ENCODE results near the gene GDPD4.

GDPD4 gene

GRCh38 chr11:77196961-77197360 is 104.5 kb downstream of the GDPD4 start:
- no peak for TF ChIP-seq CTCF (IDR thresholded peaks at IDR 0.05; ENCODE audit: poor library complexity, severe bottlenecking)
- Histone ChIP-seq H3K9me3 (ENCODE audit: severe bottlenecking) (no peaks in the 10 kb centered on the region), H3K4me1 (ENCODE audit: insufficient read depth, poor library complexity, severe bottlenecking) (no peaks in the 10 kb centered on the region), H3K27me3 (ENCODE audit: insufficient read depth, poor library complexity, severe bottlenecking) (no peaks in the 10 kb centered on the region), H3K4me3 (ENCODE audit: severe bottlenecking) (no peak overlapping the region), H3K27ac (ENCODE audit: poor library complexity, severe bottlenecking) (no peak overlapping the region), H3K36me3 (ENCODE audit: low read depth) (no peaks in the 10 kb centered on the region)
- peak; percentile 37 for DNase-seq (ENCODE audit: low spot score)
- no peak for ATAC-seq (ENCODE audit: low read depth)

DNA sequence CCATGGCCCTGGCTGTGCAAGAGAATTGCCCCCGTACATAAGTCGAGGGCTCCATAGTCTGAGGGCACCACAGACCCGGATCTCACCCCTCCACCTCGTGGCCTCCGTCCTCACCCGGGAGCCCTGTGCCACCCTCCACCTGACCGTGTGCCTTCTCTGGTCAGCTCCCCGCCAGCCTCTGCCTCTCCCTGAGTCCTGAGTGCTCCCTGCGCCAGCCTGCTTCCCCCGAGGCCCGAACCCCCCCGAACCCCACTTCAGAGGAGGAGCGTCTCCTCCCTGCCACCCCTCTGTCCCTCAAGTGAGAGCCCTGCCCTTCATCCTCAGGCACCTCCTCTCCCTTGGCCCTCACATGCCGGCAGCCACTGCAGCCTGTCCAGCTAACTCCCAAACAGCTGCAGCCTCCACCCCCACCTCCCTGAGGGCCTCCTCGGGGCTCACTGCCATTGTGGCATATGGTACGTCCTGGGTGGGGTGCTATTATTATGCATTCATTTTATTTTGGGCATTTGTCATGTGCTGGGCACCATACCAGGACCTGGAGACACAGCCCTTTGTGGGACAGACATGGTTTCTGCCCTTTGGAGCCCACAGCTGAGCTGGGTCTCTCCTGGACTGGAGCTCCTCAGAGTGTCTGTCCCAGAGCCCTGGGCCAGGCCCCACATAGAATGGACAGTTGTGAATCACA is 106.3 kb downstream of the GDPD4 start:
- peak; percentile 43 for DNase-seq (ENCODE audit: low spot score)
- Histone ChIP-seq H3K4me3 (ENCODE audit: severe bottlenecking) (no peak overlapping the region), H3K27me3 (ENCODE audit: insufficient read depth, poor library complexity, severe bottlenecking) (no peaks in the 10 kb centered on the region), H3K9me3 (ENCODE audit: severe bottlenecking) (no peaks in the 10 kb centered on the region), H3K27ac (ENCODE audit: poor library complexity, severe bottlenecking) (no peak overlapping the region), H3K36me3 (ENCODE audit: low read depth) (no peaks in the 10 kb centered on the region), H3K4me1 (ENCODE audit: insufficient read depth, poor library complexity, severe bottlenecking) (no peaks in the 10 kb centered on the region)
- ATAC-seq (ENCODE audit: low read depth): no peak
- TF ChIP-seq CTCF (IDR thresholded peaks at IDR 0.05; ENCODE audit: poor library complexity, severe bottlenecking): no peak

DNA sequence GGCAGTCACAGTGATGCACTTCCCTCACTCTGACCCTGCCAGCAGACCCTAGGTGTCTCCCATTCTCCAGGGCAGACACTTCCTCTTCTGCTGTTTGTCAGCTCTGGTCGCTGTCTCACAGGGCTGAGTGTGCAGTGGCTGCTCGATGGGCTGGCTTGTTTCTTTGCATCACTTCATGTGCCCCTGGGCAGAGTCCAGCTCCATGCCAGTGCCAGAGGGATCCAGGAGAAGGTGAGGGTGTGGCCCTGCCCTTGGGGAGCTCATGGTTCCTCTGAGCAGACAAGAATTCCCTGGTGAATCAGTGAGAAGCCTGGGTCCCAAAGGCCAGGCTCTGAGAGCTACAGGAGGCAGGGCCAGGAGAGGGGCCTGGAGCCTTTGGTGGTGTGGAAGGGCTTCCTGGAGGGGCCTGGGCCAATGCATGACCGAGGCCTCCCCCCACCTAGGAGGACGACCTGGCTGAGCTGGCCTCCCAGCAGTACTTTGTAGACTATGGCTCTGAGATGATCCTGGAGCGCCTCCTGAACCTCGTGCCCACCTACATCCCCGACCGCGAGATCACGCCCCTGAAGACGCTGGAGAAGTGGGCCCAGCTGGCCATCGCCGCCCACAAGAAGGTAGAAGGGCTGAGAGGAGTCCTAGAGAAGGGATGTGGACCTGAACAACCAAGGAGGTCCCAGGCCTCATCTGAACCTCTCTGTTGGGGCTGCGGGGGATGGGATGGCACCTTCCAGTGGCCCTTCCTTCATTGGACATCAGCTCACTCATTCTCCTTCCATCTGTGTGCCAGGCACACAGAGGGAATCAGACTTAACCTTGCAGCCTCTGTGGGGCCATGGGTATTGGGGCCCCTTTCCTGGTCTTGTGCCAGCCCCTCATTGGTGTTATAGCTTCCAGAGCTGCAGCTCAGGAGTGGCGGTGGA is 107.3 kb downstream of the GDPD4 start:
- Histone ChIP-seq H3K27ac (ENCODE audit: poor library complexity, severe bottlenecking) (no peak overlapping the region), H3K36me3 (ENCODE audit: low read depth) (no peaks in the 10 kb centered on the region)
- no peak for ATAC-seq (ENCODE audit: low read depth)

GRCh38 chr11:77193167-77193566 is 108.3 kb downstream of the GDPD4 start:
- H3K4me1 ChIP-seq (ENCODE audit: insufficient read depth, poor library complexity, severe bottlenecking): no peaks in the 10 kb centered on the region
- H3K4me3 ChIP-seq (ENCODE audit: severe bottlenecking): no peak overlapping the region
- ATAC-seq (ENCODE audit: low read depth) (no peak), DNase-seq (ENCODE audit: low spot score) (no peak)
- H3K36me3 ChIP-seq (ENCODE audit: low read depth): no peaks in the 10 kb centered on the region
- no peak for TF ChIP-seq CTCF (IDR thresholded peaks at IDR 0.05; ENCODE audit: poor library complexity, severe bottlenecking)
- H3K9me3 ChIP-seq (ENCODE audit: severe bottlenecking): no peaks in the 10 kb centered on the region
- H3K27ac ChIP-seq (ENCODE audit: poor library complexity, severe bottlenecking): no peak overlapping the region
- no peaks in the 10 kb centered on the region for H3K27me3 ChIP-seq (ENCODE audit: insufficient read depth, poor library complexity, severe bottlenecking)

More for the DNA sequence above, 107.3 kb downstream of the GDPD4 start:
- no peak for DNase-seq (ENCODE audit: low spot score)
- no peaks in the 10 kb centered on the region for H3K4me1 ChIP-seq (ENCODE audit: insufficient read depth, poor library complexity, severe bottlenecking)
- H3K4me3 ChIP-seq (ENCODE audit: severe bottlenecking): no peak overlapping the region
- no peak for TF ChIP-seq CTCF (IDR thresholded peaks at IDR 0.05; ENCODE audit: poor library complexity, severe bottlenecking)
- no peaks in the 10 kb centered on the region for H3K9me3 ChIP-seq (ENCODE audit: severe bottlenecking)
- no peaks in the 10 kb centered on the region for H3K27me3 ChIP-seq (ENCODE audit: insufficient read depth, poor library complexity, severe bottlenecking)

Data from RWPE2 (cell line).